ENCODE measurements around the gene FOXK1. TPM values are rescaled to one million over a fixed set of nuclear protein-coding genes. Genes with fewer than 3 reads are reported as not detected.

Gene FOXK1
- total and polyA plus RNA-seq, 2 of the 13 experiments (the other 11 are each of a cell fraction or from before 2014, with no cell fraction given): 4.6 to 8.8 TPM

- TF ChIP-seq MEIS1 (CRISPR knock-in tag; IDR thresholded peaks at IDR 0.05; ENCODE audit: borderline replicate concordance) (no peak), SP5 (CRISPR knock-in tag; IDR thresholded peaks at IDR 0.05; ENCODE audit: borderline replicate concordance, low read depth) (no peak), ESRRA (CRISPR knock-in tag; IDR thresholded peaks at IDR 0.05; ENCODE audit: low read depth) (peak; percentile 93), KLF6 (CRISPR knock-in tag; IDR thresholded peaks at IDR 0.05) (no peak), ZNF572 (CRISPR knock-in tag; IDR thresholded peaks at IDR 0.05) (no peak), KDM5B (CRISPR knock-in tag; IDR thresholded peaks at IDR 0.05; ENCODE audit: borderline replicate concordance) (peak; percentile 67), MEF2D (CRISPR knock-in tag; IDR thresholded peaks at IDR 0.05) (peak; percentile 62; the same call in 1 of the 2 replicates), HNF4G (IDR thresholded peaks at IDR 0.05; ENCODE audit: borderline replicate concordance, low read depth, low read length) (no peak), HNF4G (CRISPR knock-in tag; IDR thresholded peaks at IDR 0.05; ENCODE audit: borderline replicate concordance, low read depth) (no peak), ZSCAN30 (CRISPR knock-in tag; IDR thresholded peaks at IDR 0.05) (no peak), SAFB2 (CRISPR knock-in tag; IDR thresholded peaks at IDR 0.05; ENCODE audit: borderline replicate concordance, low read depth) (peak; percentile 33; the same call in 1 of the 2 replicates), ZNF138 (CRISPR knock-in tag; IDR thresholded peaks at IDR 0.05; ENCODE audit: low read depth) (no peak), THRA (CRISPR knock-in tag; IDR thresholded peaks at IDR 0.05; ENCODE audit: borderline replicate concordance) (peak; percentile 19; the same call in 1 of the 2 replicates), U2AF2 (IDR thresholded peaks at IDR 0.05; ENCODE audit: low read depth, low read length) (no peak), RFXANK (CRISPR knock-in tag; IDR thresholded peaks at IDR 0.05) (no peak), SMYD3 (CRISPR knock-in tag; IDR thresholded peaks at IDR 0.05) (no peak), ARNTL (CRISPR knock-in tag; IDR thresholded peaks at IDR 0.05) (0 out of 2 replicates have a peak, but pooled peaks have one; percentile 36), ZNF10 (CRISPR knock-in tag; IDR thresholded peaks at IDR 0.05; ENCODE audit: borderline replicate concordance, low read depth) (no peak), ZNF687 (CRISPR knock-in tag; IDR thresholded peaks at IDR 0.05) (peak; percentile 86), ZNF766 (CRISPR knock-in tag; IDR thresholded peaks at IDR 0.05; ENCODE audit: borderline replicate concordance) (no peak), CENPT (CRISPR knock-in tag; IDR thresholded peaks at IDR 0.05; ENCODE audit: low read depth) (no peak), ZNF431 (CRISPR knock-in tag; IDR thresholded peaks at IDR 0.05; ENCODE audit: borderline replicate concordance, low read depth) (no peak)
These were observed 1.2 kb downstream of the FOXK1 start (continued) for GRCh38 chr7:4683043-4683883.

Data from HepG2 (cell line).